Astrocyte (in vitro differentiated cells and primary cell): Measurements from ENCODE around the gene PRUNE1.

Experiments
- EZH2 ChIP-seq: IDR thresholded peaks from 2 replicates; pipeline ENCODE4 v1.6.1; 2012; ENCODE audit warnings: mild to moderate bottlenecking, low read length, inconsistent platforms; ENCODE audit not compliant: insufficient read depth
- TF ChIP-seq, protein P1 (sequence below): IDR thresholded peaks from 2 replicates; pipeline ENCODE4 v1.5.1; 2011; ENCODE audit warnings: low read depth, mild to moderate bottlenecking, inconsistent platforms, low read length, moderate library complexity; ENCODE audit not compliant: insufficient read depth

DNA sequence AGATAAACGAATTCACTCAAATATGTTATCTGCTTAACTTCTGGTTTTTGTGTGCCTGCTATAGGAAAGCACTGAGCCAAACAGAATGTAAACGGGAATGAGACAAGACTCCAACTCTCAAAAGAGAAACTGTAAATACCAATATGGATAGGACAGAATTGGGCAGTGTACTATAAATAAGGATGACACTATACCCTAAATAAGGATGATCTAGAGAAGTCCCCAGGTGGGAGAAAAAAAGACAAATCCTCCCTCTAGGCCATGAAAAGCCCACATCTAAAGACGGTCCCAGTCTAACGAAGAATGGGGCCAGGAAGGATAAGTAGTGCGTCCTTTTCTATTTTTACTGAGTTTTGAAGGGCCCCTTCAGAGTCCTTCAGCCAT lies 60.8 kb downstream of the PRUNE1 start:
- TF ChIP-seq, protein P1, sequence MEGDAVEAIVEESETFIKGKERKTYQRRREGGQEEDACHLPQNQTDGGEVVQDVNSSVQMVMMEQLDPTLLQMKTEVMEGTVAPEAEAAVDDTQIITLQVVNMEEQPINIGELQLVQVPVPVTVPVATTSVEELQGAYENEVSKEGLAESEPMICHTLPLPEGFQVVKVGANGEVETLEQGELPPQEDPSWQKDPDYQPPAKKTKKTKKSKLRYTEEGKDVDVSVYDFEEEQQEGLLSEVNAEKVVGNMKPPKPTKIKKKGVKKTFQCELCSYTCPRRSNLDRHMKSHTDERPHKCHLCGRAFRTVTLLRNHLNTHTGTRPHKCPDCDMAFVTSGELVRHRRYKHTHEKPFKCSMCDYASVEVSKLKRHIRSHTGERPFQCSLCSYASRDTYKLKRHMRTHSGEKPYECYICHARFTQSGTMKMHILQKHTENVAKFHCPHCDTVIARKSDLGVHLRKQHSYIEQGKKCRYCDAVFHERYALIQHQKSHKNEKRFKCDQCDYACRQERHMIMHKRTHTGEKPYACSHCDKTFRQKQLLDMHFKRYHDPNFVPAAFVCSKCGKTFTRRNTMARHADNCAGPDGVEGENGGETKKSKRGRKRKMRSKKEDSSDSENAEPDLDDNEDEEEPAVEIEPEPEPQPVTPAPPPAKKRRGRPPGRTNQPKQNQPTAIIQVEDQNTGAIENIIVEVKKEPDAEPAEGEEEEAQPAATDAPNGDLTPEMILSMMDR, result no peak
- no peak for TF ChIP-seq EZH2
